GM10266 (cell line): Measurements from ENCODE around the gene MICAL2.

Experiments used
- DNase-seq: peaks from one replicate; pipeline ENCODE4 v3.0.0; 2012; ENCODE audit errors: extremely low spot score
- TF ChIP-seq, protein P1 (sequence below): IDR thresholded peaks from 2 replicates; pipeline ENCODE4 v1.5.1; 2012; ENCODE audit warnings: mild to moderate bottlenecking, low read depth; ENCODE audit not compliant: control insufficient read depth, insufficient read depth; ENCODE audit errors: missing control alignments

MICAL2 gene

DNA sequence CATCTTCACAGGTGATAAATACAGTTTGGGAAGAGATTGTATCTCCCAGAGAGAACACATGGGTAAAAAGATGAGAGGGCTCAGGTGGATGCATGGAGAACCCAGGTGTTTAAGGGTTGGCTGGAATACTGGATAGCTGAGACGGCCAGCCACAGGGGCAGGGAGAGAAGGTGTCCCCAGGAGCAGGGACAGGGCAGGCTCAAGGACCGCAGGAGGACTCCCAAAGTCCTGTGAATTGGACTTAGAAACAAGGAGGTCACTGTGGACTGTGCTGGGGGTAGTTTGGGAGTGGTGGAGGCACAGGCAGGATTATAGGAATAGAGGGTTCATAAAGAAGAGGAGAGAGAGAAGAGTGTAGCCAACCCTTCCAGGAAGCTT, 163.2 kb downstream of the MICAL2 start:
- TF ChIP-seq, protein P1, sequence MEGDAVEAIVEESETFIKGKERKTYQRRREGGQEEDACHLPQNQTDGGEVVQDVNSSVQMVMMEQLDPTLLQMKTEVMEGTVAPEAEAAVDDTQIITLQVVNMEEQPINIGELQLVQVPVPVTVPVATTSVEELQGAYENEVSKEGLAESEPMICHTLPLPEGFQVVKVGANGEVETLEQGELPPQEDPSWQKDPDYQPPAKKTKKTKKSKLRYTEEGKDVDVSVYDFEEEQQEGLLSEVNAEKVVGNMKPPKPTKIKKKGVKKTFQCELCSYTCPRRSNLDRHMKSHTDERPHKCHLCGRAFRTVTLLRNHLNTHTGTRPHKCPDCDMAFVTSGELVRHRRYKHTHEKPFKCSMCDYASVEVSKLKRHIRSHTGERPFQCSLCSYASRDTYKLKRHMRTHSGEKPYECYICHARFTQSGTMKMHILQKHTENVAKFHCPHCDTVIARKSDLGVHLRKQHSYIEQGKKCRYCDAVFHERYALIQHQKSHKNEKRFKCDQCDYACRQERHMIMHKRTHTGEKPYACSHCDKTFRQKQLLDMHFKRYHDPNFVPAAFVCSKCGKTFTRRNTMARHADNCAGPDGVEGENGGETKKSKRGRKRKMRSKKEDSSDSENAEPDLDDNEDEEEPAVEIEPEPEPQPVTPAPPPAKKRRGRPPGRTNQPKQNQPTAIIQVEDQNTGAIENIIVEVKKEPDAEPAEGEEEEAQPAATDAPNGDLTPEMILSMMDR: no peak
- no peak for DNase-seq

DNA sequence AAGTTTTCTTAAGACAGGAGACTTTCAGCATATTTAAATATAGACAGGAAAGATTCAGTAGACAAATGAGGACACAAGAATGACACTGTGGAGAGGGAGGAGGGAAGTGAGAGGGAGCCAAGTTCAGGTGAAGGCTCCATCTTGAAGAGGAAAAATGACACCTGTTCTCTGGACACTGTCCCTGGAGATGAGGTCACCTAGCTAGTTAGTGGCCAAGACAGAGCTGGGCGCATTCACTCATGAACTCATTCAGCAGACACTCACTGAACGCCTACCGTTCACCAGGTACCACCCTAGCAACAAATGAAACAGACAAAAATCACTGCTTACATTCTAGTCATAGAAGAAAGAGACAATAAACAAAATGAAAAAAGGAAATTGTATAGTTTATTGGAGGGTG, 163.7 kb downstream of the MICAL2 start:
- TF ChIP-seq, protein P1: no peak
- no peak for DNase-seq

DNA sequence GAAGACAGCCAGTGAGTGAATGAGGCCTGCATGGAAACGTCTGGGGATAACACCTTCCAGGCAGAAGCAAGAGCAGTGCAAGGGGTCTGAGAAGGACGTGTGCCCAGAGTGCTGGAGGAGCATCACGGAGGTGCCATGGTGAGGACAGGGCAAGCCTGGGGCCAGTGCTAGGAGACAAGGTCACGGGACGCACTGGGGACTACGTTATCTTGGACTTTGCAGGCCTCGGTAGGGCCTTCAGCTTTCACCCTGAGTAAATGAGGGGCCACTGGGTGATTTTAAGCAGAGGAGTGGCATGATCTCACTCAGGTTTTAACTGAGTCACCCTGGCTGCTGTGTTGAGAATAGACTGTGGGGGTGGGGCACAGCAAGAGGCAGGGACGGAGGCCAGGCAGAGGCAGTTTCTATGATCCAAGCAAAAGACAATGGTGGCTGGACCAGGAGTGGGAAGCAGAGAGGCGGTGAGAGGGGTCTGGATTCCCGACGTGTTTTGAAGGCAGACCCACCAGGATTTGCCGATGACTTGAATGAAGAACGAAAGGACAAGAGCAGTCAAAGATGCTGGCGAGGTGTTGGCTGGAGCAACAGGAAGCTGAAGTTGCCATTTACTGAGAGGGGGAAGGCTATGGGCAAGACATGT, 164.3 kb downstream of the MICAL2 start:
- no peak for DNase-seq
- TF ChIP-seq, protein P1: no peak

DNA sequence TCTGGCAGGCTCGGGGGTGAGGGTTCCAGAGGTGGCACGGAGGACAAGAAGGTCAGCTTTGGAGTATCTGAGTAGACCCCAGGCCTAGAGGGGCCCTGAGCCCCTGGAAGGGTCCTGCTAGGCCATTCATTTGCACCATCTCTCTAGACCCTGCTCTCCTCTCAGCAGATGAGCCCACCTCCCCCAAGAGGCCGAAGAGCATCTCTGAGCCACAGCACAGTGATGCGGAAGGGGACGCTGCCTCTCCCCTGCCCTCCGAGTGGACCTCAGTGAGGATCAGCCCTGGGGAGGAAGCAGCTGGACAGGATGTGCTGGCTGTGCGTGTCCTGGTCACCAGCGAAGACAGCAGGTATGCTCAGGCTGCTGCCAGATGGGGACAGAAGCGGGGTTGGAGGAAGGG, 165.4 kb downstream of the MICAL2 start:
- no peak for DNase-seq
- TF ChIP-seq, protein P1: no peak

DNA sequence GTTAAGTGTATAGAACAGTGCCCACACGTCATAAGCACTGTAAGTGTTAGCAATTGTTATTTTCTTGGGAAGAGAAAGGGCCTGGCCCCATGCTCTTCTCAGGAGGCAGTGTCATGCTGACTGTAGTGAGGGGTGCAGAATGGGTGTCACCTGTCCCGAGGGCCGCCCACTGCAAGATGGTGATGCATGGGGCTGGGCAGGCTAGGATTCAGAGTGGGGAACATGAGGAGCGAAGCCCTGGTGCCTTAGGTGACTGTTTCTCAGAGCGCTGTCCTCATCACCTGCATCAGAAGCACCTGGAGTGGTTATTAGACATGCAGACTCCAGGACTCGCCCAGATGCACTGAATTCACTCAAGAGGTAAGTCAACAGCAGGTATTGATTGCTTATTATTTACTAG, 166.0 kb downstream of the MICAL2 start:
- TF ChIP-seq, protein P1: no peak
- no peak for DNase-seq

DNA sequence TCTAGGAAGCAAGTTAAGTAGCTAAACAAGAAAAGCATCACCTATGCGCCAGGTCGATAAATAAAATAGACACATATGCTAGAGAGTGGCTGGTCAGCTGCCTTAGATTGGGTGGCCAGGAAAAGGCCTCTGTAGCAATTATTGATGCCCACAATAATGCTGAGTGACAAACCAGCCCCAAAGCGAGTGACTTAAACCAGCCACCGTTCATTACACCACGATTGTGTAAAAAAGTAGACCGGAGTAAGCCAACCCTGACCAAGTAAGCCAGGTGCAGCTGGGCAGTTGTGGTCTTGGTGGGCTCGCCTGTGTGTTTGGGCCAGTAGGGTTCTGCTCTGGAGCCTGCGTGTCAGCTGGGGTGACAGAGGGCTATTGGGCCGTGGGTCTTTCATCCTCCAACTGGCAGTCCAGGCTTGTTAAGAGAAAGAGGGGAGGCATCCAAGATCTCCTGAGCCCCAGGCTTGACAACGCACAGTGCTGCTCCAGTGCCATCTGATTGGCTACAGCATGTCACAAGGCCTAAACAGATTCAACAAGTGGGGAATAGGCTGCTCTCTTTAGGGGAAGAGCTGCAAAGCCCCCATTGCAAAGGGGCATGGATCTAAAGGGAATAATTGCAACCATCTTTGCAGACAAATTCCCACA, 166.6 kb downstream of the MICAL2 start:
- DNase-seq: no peak
- TF ChIP-seq, protein P1: no peak

GRCh38 chr11:12278766-12279671, 168.6 kb downstream of the MICAL2 start:
- TF ChIP-seq, protein P1: no peak
- DNase-seq: no peak
